HepG2 (cell line): ENCODE results near the gene SETD1A. TPM values are rescaled to one million over a fixed set of nuclear protein-coding genes. Genes with fewer than 3 reads are reported as not detected.
A peak's percentile ranks its signal among the peaks of the same experiment; 100 is the strongest.

Experiments
- ARNTL ChIP-seq: sonication (generic); formaldehyde crosslinking; IDR thresholded peaks from 2 replicates; pipeline ENCODE4 v1.4.0; 2020; ENCODE audit warnings: mild to moderate bottlenecking, missing genetic modification reagents
- HOXA7 ChIP-seq: sonication (generic); formaldehyde crosslinking; IDR thresholded peaks from 2 replicates; pipeline ENCODE4 v1.8.1; 2022; ENCODE audit warnings: mild to moderate bottlenecking, missing genetic modification reagents, moderate library complexity
- MATR3 ChIP-seq: sonication (generic); formaldehyde crosslinking; IDR thresholded peaks from 2 replicates; pipeline ENCODE4 v1.4.0; 2020; ENCODE audit warnings: missing genetic modification reagents
- MEIS1 ChIP-seq: sonication (generic); formaldehyde crosslinking; IDR thresholded peaks from 2 replicates; pipeline ENCODE4 v1.9.0; 2021; ENCODE audit warnings: mild to moderate bottlenecking, missing genetic modification reagents, moderate library complexity, borderline replicate concordance
- MIER2 ChIP-seq: IDR thresholded peaks from 2 replicates; pipeline ENCODE4 v1.6.1; 2016; ENCODE audit warnings: missing biosample characterization, missing genetic modification reagents
- PAXIP1 ChIP-seq: sonication (generic); formaldehyde crosslinking; conservative IDR thresholded peaks from 2 replicates; pipeline ENCODE4 v1.4.0; 2020; ENCODE audit warnings: mild to moderate bottlenecking, missing genetic modification reagents, moderate library complexity
- RORA ChIP-seq: sonication (generic); formaldehyde crosslinking; IDR thresholded peaks from 2 replicates; pipeline ENCODE4 v1.5.0; 2020; ENCODE audit warnings: mild to moderate bottlenecking, missing genetic modification reagents, moderate library complexity
- SKIL ChIP-seq: sonication (generic); formaldehyde crosslinking; IDR thresholded peaks from 2 replicates; pipeline ENCODE4 v1.8.0; 2022; ENCODE audit warnings: missing genetic modification reagents, mild to moderate bottlenecking, moderate library complexity, borderline replicate concordance
- SP1 ChIP-seq, 2 experiments: fragments of 450-650 bp in 1 of 2; sonication (generic) in 1 of 2; formaldehyde crosslinking in 1 of 2; IDR thresholded peaks; 2 replicates each; pipeline versions ENCODE4 v1.4.0 to v1.6.1; 2016 to 2020; ENCODE audit warnings: missing genetic modification reagents in 1 of 2
- ZBTB21 ChIP-seq: sonication (generic); formaldehyde crosslinking; IDR thresholded peaks from 2 replicates; pipeline ENCODE4 v1.4.0; 2020; ENCODE audit warnings: missing genetic modification reagents
- ZBTB39 ChIP-seq: sonication (generic); formaldehyde crosslinking; IDR thresholded peaks from 2 replicates; pipeline ENCODE4 v1.5.0; 2020; ENCODE audit warnings: missing genetic modification reagents
- ZFP90 ChIP-seq: sonication (generic); formaldehyde crosslinking; IDR thresholded peaks from 2 replicates; pipeline ENCODE4 v1.8.0; 2022; ENCODE audit warnings: missing genetic modification reagents, mild to moderate bottlenecking, inconsistent platforms, borderline replicate concordance
- ZNF18 ChIP-seq: sonication (generic); formaldehyde crosslinking; IDR thresholded peaks from 2 replicates; pipeline ENCODE4 v1.8.0; 2022; ENCODE audit warnings: mild to moderate bottlenecking, missing genetic modification reagents; ENCODE audit not compliant: insufficient replicate concordance
- ZNF230 ChIP-seq: sonication (generic); formaldehyde crosslinking; IDR thresholded peaks from 2 replicates; pipeline ENCODE4 v1.4.0; 2020; ENCODE audit warnings: mild to moderate bottlenecking, missing genetic modification reagents
- ZNF296 ChIP-seq: sonication (generic); formaldehyde crosslinking; conservative IDR thresholded peaks from 2 replicates; pipeline ENCODE4 v1.5.0; 2020; ENCODE audit warnings: mild to moderate bottlenecking, missing genetic modification reagents
- ZNF747 ChIP-seq: sonication (generic); formaldehyde crosslinking; IDR thresholded peaks from 2 replicates; pipeline ENCODE4 v1.8.1; 2023; ENCODE audit warnings: missing genetic modification reagents, mild to moderate bottlenecking, borderline replicate concordance
- ZNF891 ChIP-seq: sonication (generic); formaldehyde crosslinking; IDR thresholded peaks from 2 replicates; pipeline ENCODE4 v1.5.0; 2020; ENCODE audit warnings: mild to moderate bottlenecking, missing genetic modification reagents
- polyA plus RNA-seq, 8 experiments: library from polyadenylated mRNA; depleted of rRNA in 3 of 8; stranded (reverse) in 7 of 8; unstranded in 1 of 8; fragments of >200 nt; fragmentation: Illumina TruSeq in 4 of 8; extraction: Trizol in 4 of 8; gene quantifications; 2 replicates each; pipeline versions ENCODE4 v1.2.1 to v1.2.3, GENCODE V29; 2011 to 2016; ENCODE audit warnings: low read depth in 4 of 8, missing spikeins in 1 of 8, mixed read lengths in 1 of 8; ENCODE audit not compliant: insufficient read depth in 1 of 8
- total RNA-seq, 5 experiments: library from RNA; depleted of rRNA; stranded (reverse); fragments of >200 nt; fragmentation: Illumina TruSeq; extraction: Trizol; gene quantifications; 2 replicates each; pipeline ENCODE4 v1.2.3, GENCODE V29; 2016; ENCODE audit warnings: low read depth in 1 of 5

SETD1A gene
- total and polyA plus RNA-seq, 2 of the 13 experiments (the other 11 are each of a cell fraction or from before 2014, with no cell fraction given), result 3.8 to 5.6 TPM

- TF ChIP-seq ZBTB39 (CRISPR knock-in tag), result no peak
- TF ChIP-seq RORA, result no peak
- no peak for TF ChIP-seq ZNF18 (CRISPR knock-in tag)
- peak; percentile 75 for TF ChIP-seq SKIL (CRISPR knock-in tag)
- TF ChIP-seq HOXA7 (CRISPR knock-in tag), result no peak
- TF ChIP-seq ZBTB21 (CRISPR knock-in tag), result peak; percentile 11; the same call in 1 of the 2 replicates
- no peak for TF ChIP-seq SP1 (IDR thresholded peaks at IDR 0.05)
- TF ChIP-seq SP1 (CRISPR knock-in tag; IDR thresholded peaks at IDR 0.05), result peak; percentile 84
- peak; percentile 92 for TF ChIP-seq ARNTL (CRISPR knock-in tag)
- TF ChIP-seq ZNF230, result peak; percentile 87
- peak; percentile 97; the same call in 1 of the 2 replicates for TF ChIP-seq ZNF747 (CRISPR knock-in tag)
- TF ChIP-seq PAXIP1 (CRISPR knock-in tag), result peak; percentile 91
- no peak for TF ChIP-seq ZNF891 (CRISPR knock-in tag)
- peak; percentile 23; the same call in 1 of the 2 replicates for TF ChIP-seq ZFP90
- TF ChIP-seq MIER2 (CRISPR knock-in tag), result peak; percentile 65
- no peak for TF ChIP-seq MATR3 (CRISPR knock-in tag)
- TF ChIP-seq ZNF296 (CRISPR knock-in tag), result peak; percentile 97
- peak; percentile 96 for TF ChIP-seq MEIS1 (CRISPR knock-in tag)
Measured at GRCh38 chr16:30949650-30950515, 7.7 kb upstream of the SETD1A start (continued).
